Dendritic cell treated with granulocyte-macrophage colony-stimulating factor and Interleukin-4, amounts not matched to agents 40 ng/mL and 50 ng/mL, for 4 days (primary cell): Measurements from ENCODE around the gene TEX38.
"Not testable (repeated sequence)": the region's sequence is repeated elsewhere in the genome, so short reads cannot be mapped to it uniquely, and the experiment has no call there.

Experiments used
- H3K27ac Mint-ChIP-seq: one replicate; pipeline ENCODE4 v1.8.0; 2022; ENCODE audit warnings: mild to moderate bottlenecking, mixed read lengths
- H3K27me3 Mint-ChIP-seq: one replicate; pipeline ENCODE4 v1.8.0; 2022; ENCODE audit warnings: mild to moderate bottlenecking, mixed read lengths
- H3K36me3 Mint-ChIP-seq: one replicate; pipeline ENCODE4 v1.8.0; 2022; ENCODE audit warnings: low read depth, mixed read lengths
- H3K4me1 Mint-ChIP-seq: one replicate; pipeline ENCODE4 v1.8.0; 2022; ENCODE audit warnings: low read depth, mixed read lengths
- H3K4me3 Mint-ChIP-seq: one replicate; pipeline ENCODE4 v1.8.0; 2022; ENCODE audit warnings: mild to moderate bottlenecking, moderate library complexity, mixed read lengths
- H3K9me3 Mint-ChIP-seq: one replicate; pipeline ENCODE4 v1.8.0; 2022; ENCODE audit warnings: mixed read lengths
- intact Hi-C: fragments of 100-400 bp; cut with micrococcal nuclease; formaldehyde crosslinking; loops from one replicate; pipeline ENCODE4 v1.15.0; 2022

TEX38 gene

DNA sequence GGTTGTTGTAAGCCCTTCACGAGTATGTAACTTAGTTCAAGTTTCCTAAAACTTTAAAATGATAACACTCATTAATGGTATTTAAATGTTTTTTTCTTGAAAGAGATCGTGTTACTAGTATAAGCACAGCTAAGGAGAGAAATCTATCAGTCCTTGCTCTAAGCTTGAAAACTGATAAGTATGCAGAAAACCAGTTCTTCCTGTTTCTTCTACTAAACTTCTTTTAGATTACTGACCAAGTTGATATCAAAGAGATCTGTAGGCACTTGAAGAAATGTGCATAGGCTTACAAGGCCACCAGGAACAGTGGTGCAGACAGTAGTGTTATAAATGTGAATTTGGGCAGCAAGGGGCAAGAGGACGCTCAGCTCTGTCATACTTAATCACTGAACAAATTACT lies 43.3 kb downstream of the TEX38 start:
- intact Hi-C loops: loop anchor here (10.0 kb wide), 1 partner anchor 50 kb away; the partner anchor contains the start of gene ATPAF1
- Mint-ChIP-seq H3K27me3 (no peaks in the 10 kb centered on the region), H3K36me3 (peaks cover 83% of the 10 kb centered on the region), H3K27ac (no peak overlapping the region), H3K4me3 (no peak overlapping the region), H3K9me3 (no peaks in the 10 kb centered on the region), H3K4me1 (peaks cover 38% of the 10 kb centered on the region)

GRCh38 chr1:46717654-46718053 lies 46.0 kb downstream of the TEX38 start:
- intact Hi-C loops: loop anchor here (2.0 to 10.0 kb wide), 2 partner anchors 53 to 101 kb away; partner anchors contain the start of genes ATPAF1 and MOB3C
- Mint-ChIP-seq H3K4me3 (peak overlapping the region; percentile 85), H3K4me1 (peaks cover 38% of the 10 kb centered on the region), H3K27ac (peak overlapping the region; percentile 95), H3K9me3 (no peaks in the 10 kb centered on the region), H3K36me3 (peaks cover 59% of the 10 kb centered on the region), H3K27me3 (no peaks in the 10 kb centered on the region)

- peak overlapping the region; percentile 95 for H3K27ac Mint-ChIP-seq
These were observed 46.7 kb downstream of the TEX38 start for GRCh38 chr1:46718340-46718726.

DNA sequence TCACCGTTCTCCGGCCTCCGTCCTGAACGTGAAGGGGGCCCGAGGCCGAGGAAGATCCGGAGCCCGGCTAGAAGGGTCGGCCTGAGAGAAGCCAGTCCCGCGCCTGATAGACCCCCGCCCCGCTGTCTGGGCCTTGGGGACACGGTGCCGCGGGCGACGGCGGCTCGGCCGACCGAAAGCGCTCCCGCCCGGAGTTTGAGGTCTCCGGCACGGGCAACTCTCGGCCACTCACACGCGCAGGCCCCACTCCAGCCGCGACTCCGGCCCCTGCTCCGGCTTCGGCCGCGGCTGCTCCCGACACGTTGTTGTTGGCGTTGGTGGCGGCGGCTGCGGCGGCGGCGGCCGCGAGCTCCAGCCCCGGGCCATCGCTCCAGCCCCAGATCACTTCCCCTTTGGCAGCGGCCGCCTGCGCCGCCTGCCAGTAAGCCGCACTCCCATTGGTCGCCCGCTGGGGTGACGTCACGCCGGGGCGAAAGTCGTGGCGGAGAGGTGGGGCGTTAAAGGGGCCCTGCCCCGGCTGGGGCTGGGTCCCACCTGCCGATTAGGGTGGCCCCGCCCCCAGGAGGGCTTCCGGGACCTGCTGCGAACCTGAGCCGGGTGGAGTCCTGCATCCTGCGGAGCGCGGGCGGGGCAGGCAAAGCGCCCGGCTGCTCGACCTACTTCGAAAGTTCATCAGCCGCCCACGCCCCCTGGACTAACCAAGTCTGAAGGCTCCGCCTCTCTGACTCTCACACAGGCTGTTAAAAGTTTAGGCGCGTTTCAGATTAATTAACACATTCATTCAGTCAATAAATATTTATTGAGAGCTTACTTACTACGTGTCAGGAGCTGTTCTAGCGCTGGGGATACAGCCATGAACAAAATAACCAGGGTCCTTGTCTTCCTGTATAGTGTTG lies 47.3 kb downstream of the TEX38 start, which contains the start of gene EFCAB14:
Gene EFCAB14, minus strand, starts transcription at position 388 of the 896 bp plus-strand sequence. CDS start 1,027 bp downstream, outside the sequence.
- Mint-ChIP-seq H3K4me3 (peak within 1 kb of the TSS; percentile 85), H3K4me1 (peaks cover 38% of the 10 kb centered on the region), H3K36me3 (peaks cover 52% of the 10 kb centered on the region), H3K27me3 (no peaks in the 10 kb centered on the region), H3K9me3 (no peaks in the 10 kb centered on the region), H3K27ac (peak within 1 kb of the TSS; percentile 95)
- intact Hi-C loops: loop anchor here (2.0 to 10.0 kb wide), 2 partner anchors 54 to 102 kb away; partner anchors contain the start of genes ATPAF1 and MOB3C

More at GRCh38 chr1:46718340-46718726, 46.7 kb downstream of the TEX38 start:
- intact Hi-C loops: loop anchor here (2.0 to 10.0 kb wide), 2 partner anchors 54 to 102 kb away; partner anchors contain the start of genes ATPAF1 and MOB3C
- H3K9me3 Mint-ChIP-seq: no peaks in the 10 kb centered on the region
- H3K36me3 Mint-ChIP-seq: peaks cover 58% of the 10 kb centered on the region
- peaks cover 38% of the 10 kb centered on the region for H3K4me1 Mint-ChIP-seq
- H3K27me3 Mint-ChIP-seq: no peaks in the 10 kb centered on the region
- peak overlapping the region; percentile 85 for H3K4me3 Mint-ChIP-seq

DNA sequence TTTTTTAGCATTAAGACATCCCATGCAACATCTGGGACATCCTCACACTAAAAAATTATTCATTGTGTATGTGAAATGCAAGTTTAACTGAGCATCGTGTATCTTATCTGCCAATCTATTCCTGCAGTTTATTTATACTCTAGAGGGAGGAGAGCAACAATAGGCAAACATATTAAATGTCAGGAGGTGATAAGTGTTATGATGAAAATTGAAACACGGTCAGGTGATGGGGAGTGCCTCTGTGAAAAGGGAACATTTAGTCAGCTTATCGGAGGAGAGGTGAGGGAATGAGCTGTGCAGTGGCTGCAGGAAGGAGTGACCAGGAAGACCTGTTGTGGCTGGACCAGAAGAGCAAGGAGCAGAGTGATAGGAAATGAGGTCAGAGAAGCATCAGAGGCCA lies 48.0 kb downstream of the TEX38 start:
- H3K4me3 Mint-ChIP-seq: no peak overlapping the region
- no peaks in the 10 kb centered on the region for H3K9me3 Mint-ChIP-seq
- peaks cover 38% of the 10 kb centered on the region for H3K4me1 Mint-ChIP-seq
- no peaks in the 10 kb centered on the region for H3K27me3 Mint-ChIP-seq
- intact Hi-C loops: loop anchor here (2.0 to 10.0 kb wide), 2 partner anchors 55 to 103 kb away; partner anchors contain the start of genes ATPAF1 and MOB3C
- H3K27ac Mint-ChIP-seq: peak overlapping the region; percentile 95
- H3K36me3 Mint-ChIP-seq: peaks cover 45% of the 10 kb centered on the region

DNA sequence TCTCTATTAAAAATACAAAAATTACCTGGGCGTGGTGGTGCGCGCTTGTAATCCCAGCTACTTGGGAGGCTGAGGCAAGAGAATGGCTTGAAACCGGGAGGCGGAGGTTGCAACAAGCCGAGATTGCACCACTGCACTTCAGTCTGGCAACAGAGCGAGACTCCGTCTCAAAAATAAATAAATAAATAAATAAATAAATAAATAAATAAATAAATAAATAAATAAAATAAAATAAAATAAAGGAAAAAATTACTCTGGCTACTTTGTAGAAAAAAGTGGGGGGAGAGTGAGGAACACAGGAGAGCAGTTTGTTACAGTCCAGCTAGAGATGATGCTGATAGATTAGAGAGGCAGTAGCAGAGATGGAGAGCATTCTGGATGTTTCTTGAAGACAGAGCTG lies 48.7 kb downstream of the TEX38 start:
- H3K9me3 Mint-ChIP-seq, H3K27me3 Mint-ChIP-seq, H3K27ac Mint-ChIP-seq, H3K4me3 Mint-ChIP-seq, intact Hi-C loops: not testable (repeated sequence)
- peaks cover 38% of the 10 kb centered on the region for H3K4me1 Mint-ChIP-seq
- H3K36me3 Mint-ChIP-seq: peaks cover 39% of the 10 kb centered on the region

DNA sequence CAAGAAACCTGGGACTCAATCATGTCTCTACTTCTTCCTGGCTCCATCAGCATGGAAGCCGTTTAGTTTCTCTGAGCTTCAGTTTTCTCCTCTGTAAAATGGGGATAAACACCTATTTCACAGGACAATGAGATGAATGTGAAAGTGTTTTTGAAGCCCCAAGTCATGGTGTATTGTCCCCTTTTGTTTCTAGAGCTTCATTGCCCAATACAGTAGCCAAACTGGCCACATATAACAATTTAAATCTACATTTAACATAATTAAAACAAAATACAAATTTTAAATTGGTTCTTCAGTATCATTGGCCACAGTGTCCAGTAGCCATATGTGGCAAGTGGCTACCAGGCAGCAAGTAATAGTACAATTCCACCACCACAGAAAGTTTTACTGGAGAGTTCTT lies 49.5 kb downstream of the TEX38 start:
- H3K4me1 Mint-ChIP-seq: peaks cover 36% of the 10 kb centered on the region
- intact Hi-C loops: no loop called here
- peaks cover 5% of the 10 kb centered on the region for H3K27me3 Mint-ChIP-seq
- peaks cover 30% of the 10 kb centered on the region for H3K36me3 Mint-ChIP-seq
- H3K4me3 Mint-ChIP-seq: no peak overlapping the region
- H3K9me3 Mint-ChIP-seq: no peaks in the 10 kb centered on the region
- H3K27ac Mint-ChIP-seq: no peak overlapping the region

GRCh38 chr1:46721686-46722205 lies 50.1 kb downstream of the TEX38 start:
- H3K36me3 Mint-ChIP-seq: peaks cover 24% of the 10 kb centered on the region
- peaks cover 9% of the 10 kb centered on the region for H3K27me3 Mint-ChIP-seq
- H3K9me3 Mint-ChIP-seq: no peaks in the 10 kb centered on the region
- H3K4me1 Mint-ChIP-seq: peaks cover 31% of the 10 kb centered on the region
- intact Hi-C loops: no loop called here
- H3K4me3 Mint-ChIP-seq: no peak overlapping the region
- peak overlapping the region; percentile 40 for H3K27ac Mint-ChIP-seq
